ENCODE data around the gene NXPH1. TPM values are rescaled to one million over a fixed set of nuclear protein-coding genes. Genes with fewer than 3 reads are reported as not detected.
A peak's percentile ranks its signal among the peaks of the same experiment; 100 is the strongest.

NXPH1 gene
- total and polyA plus RNA-seq, 11 donors, result not detected

- Histone ChIP-seq H3K9me3 (no peaks in the 10 kb centered on the region), H3K27ac (no peak overlapping the region), H3K4me3 (no peak overlapping the region), H3K36me3 (no peaks in the 10 kb centered on the region), H3K27me3 (peaks cover 0 to 40% (median 0%) of the 10 kb centered on the region in 9 donors), H3K4me1 (no peaks in the 10 kb centered on the region)
- 74 to 91% (median 87%) methylated on average over 1 of the region's 1 CpG for WGBS, 4 donors
- no peak for ATAC-seq
- no peak for DNase-seq
- TF ChIP-seq POLR2A (IDR thresholded peaks at IDR 0.05) (no peak), CTCF (IDR thresholded peaks at IDR 0.05) (no peak)
- intact Hi-C loops (cut with DNase I), result no loop called here
These were observed 8.2 kb upstream of the NXPH1 start for GRCh38 chr7:8425223-8425622.

- Histone ChIP-seq H3K27me3 (peaks cover 26 to 77% (median 48%) of the 10 kb centered on the region in 9 donors), H3K36me3 (no peaks in the 10 kb centered on the region), H3K27ac (no peak overlapping the region), H3K4me3 (no peak overlapping the region), H3K9me3 (no peaks in the 10 kb centered on the region), H3K4me1 (peaks cover 0 to 22% (median 0%) of the 10 kb centered on the region in 12 donors)
- ATAC-seq (no peak), DNase-seq (no peak)
- no peak for TF ChIP-seq CTCF (IDR thresholded peaks at IDR 0.05)
- TF ChIP-seq POLR2A (IDR thresholded peaks at IDR 0.05), result no peak
- intact Hi-C loops (cut with DNase I), result loop anchor here in 1 of 10 donors (10.0 kb wide), 1 partner anchor 294 kb away; no protein-coding TSS in a partner anchor
- 69 to 88% (median 74%) methylated on average over 1 of the region's 1 CpG for WGBS, 4 donors
These were observed 2.8 kb upstream of the NXPH1 start for GRCh38 chr7:8430643-8431042.

- TF ChIP-seq POLR2A (IDR thresholded peaks at IDR 0.05) (no peak), CTCF (IDR thresholded peaks at IDR 0.05) (no peak)
- WGBS, 4 donors, result 1 to 4% (median 3%) methylated on average over 34 to 46 of the region's 46 CpGs
- Histone ChIP-seq H3K36me3 (no peaks in the 10 kb centered on the region), H3K4me3 (peak overlapping the region in 1 of 12 donors; percentile 17), H3K27me3 (peaks cover 38 to 99% (median 77%) of the 10 kb centered on the region in 9 donors), H3K9me3 (no peaks in the 10 kb centered on the region), H3K4me1 (peaks cover 0 to 33% (median 0%) of the 10 kb centered on the region in 12 donors), H3K27ac (no peak overlapping the region)
- ATAC-seq (no peak), DNase-seq (no peak)
- intact Hi-C loops (cut with DNase I), result loop anchor here in 4 of 10 donors (5.0 to 10.0 kb wide), 2 partner anchors 288 to 290 kb away; no protein-coding TSS in a partner anchor
These were observed 1.0 kb downstream of the NXPH1 start for GRCh38 chr7:8434290-8435002.

GRCh38 chr7:8435095-8435494, 1.7 kb downstream of the NXPH1 start:
- Histone ChIP-seq H3K9me3 (no peaks in the 10 kb centered on the region), H3K4me3 (no peak overlapping the region), H3K27me3 (peaks cover 42 to 99% (median 78%) of the 10 kb centered on the region in 9 donors), H3K27ac (no peak overlapping the region), H3K36me3 (no peaks in the 10 kb centered on the region), H3K4me1 (peaks cover 0 to 33% (median 0%) of the 10 kb centered on the region in 12 donors)
- no peak for DNase-seq
- no peak for ATAC-seq
- 1 to 3% (median 3%) methylated on average over 32 to 33 of the region's 33 CpGs for WGBS, 4 donors
- TF ChIP-seq POLR2A (IDR thresholded peaks at IDR 0.05) (no peak), CTCF (IDR thresholded peaks at IDR 0.05) (no peak)
- intact Hi-C loops (cut with DNase I), result loop anchor here in 4 of 10 donors (5.0 to 10.0 kb wide), 2 partner anchors 287 to 290 kb away; no protein-coding TSS in a partner anchor
